ENCODE results near the gene RPL19.

- TF ChIP-seq CTCF (conservative IDR thresholded peaks at IDR 0.05; ENCODE audit: low read length) (no peak), EZH2phosphoT487 (IDR thresholded peaks at IDR 0.05; ENCODE audit: borderline replicate concordance, low read depth, low read length) (no peak)
Measured at GRCh38 chr17:39196241-39196807, 3.8 kb upstream of the RPL19 start.
